Gastroesophageal sphincter (tissue), 4 donors: ENCODE data around the gene MSN. TPM values are rescaled to one million over a fixed set of nuclear protein-coding genes. Genes with fewer than 3 reads are reported as not detected.

Experiments used
- ATAC-seq: fragments of 150-250 bp; one replicate; pipeline ENCODE4 v1.9.1; 2016; ENCODE audit warnings: mild to moderate bottlenecking, moderate library complexity
- H3K27ac ChIP-seq, 4 donors: fragments of 200-600 bp; sonication (generic) in 3 of 4; 1 replicate in 3 of 4; 2 replicates in 1 of 4; pipeline ENCODE4 v1.5.1; 2016 to 2019
- H3K27me3 ChIP-seq: fragments of 200-600 bp; sonication (generic); one replicate; pipeline ENCODE4 v1.5.1; 2019
- H3K36me3 ChIP-seq, 2 donors: fragments of 200-600 bp; sonication (generic); one replicate each; pipeline ENCODE4 v1.5.1; 2019; ENCODE audit warnings: control low read depth in 1 of 2
- H3K4me1 ChIP-seq, 3 donors: fragments of 200-600 bp; sonication (generic); 1 replicate in 2 of 3; 2 replicates in 1 of 3; pipeline ENCODE4 v1.5.1; 2016 to 2019; ENCODE audit warnings: control low read depth in 2 of 3
- H3K4me3 ChIP-seq, 2 donors: fragments of 200-600 bp; sonication (generic); one replicate each; pipeline ENCODE4 v1.5.1; 2019; ENCODE audit warnings: mild to moderate bottlenecking in 1 of 2, moderate library complexity in 1 of 2
- H3K9me3 ChIP-seq, 3 donors: fragments of 200-600 bp; sonication (generic); one replicate each; pipeline ENCODE4 v1.5.1; 2017 to 2019; ENCODE audit warnings: control low read depth in 2 of 3
- CTCF ChIP-seq, 4 experiments: fragments of 200-600 bp in 2 of 4; fragments of 450-650 bp in 2 of 4; sonication (generic) in 1 of 4; IDR thresholded peaks; one replicate each; pipeline ENCODE4 v1.5.1; 2017 to 2019; ENCODE audit warnings: antibody characterized with exemption in 4 of 4, mild to moderate bottlenecking in 2 of 4, moderate library complexity in 2 of 4
- EP300 ChIP-seq: sonication (generic); formaldehyde crosslinking; IDR thresholded peaks from one replicate; pipeline ENCODE4 v1.6.1; 2017; ENCODE audit warnings: antibody characterized with exemption, mild to moderate bottlenecking
- POLR2A ChIP-seq, 2 donors: fragments of 450-650 bp; IDR thresholded peaks; one replicate each; pipeline ENCODE4 v1.6.1; 2017; ENCODE audit warnings: antibody characterized with exemption in 2 of 2, mild to moderate bottlenecking in 2 of 2, moderate library complexity in 1 of 2
- POLR2AphosphoS5 ChIP-seq: sonication (generic); formaldehyde crosslinking; IDR thresholded peaks from one replicate; pipeline ENCODE4 v1.6.1; 2017; ENCODE audit warnings: antibody characterized with exemption
- WGBS, 2 donors: methylation state at CpG; one replicate each; pipeline ENCODE4 v1.1.5; 2018; ENCODE audit warnings: low coverage in 1 of 2; 5-methylcytosine and 5-hydroxymethylcytosine counted together
- total RNA-seq, 4 donors: library from RNA; depleted of rRNA; stranded (reverse); fragments of >200 nt; gene quantifications; one replicate each; pipeline ENCODE4 v1.1.0, GENCODE V29; 2016

MSN gene
- total RNA-seq, 4 donors from 2014 or later = 191 to 355 (median 269) TPM

- no peak for ATAC-seq
- Histone ChIP-seq H3K9me3 (no peaks in the 10 kb centered on the region), H3K4me1 (peaks cover 0 to 11% (median 0%) of the 10 kb centered on the region in 3 donors), H3K36me3 (no peaks in the 10 kb centered on the region), H3K27ac (no peak overlapping the region), H3K27me3 (no peaks in the 10 kb centered on the region), H3K4me3 (no peak overlapping the region)
- TF ChIP-seq EP300 = no peak
- no peak for TF ChIP-seq POLR2A (IDR thresholded peaks at IDR 0.05)
- no peak for TF ChIP-seq POLR2AphosphoS5
- TF ChIP-seq CTCF (IDR thresholded peaks at IDR 0.05) = no peak
Measured at GRCh38 chrX:65658229-65658628, 9.2 kb upstream of the MSN start.

- Histone ChIP-seq H3K4me3 (peak overlapping the region in 1 of 2 donors; percentile 71), H3K27ac (peak overlapping the region; percentile 45 to 95 (median 92)), H3K36me3 (no peaks in the 10 kb centered on the region), H3K4me1 (peaks cover 3 to 36% (median 4%) of the 10 kb centered on the region in 3 donors), H3K9me3 (no peaks in the 10 kb centered on the region), H3K27me3 (no peaks in the 10 kb centered on the region)
- ATAC-seq = no peak
- TF ChIP-seq CTCF (IDR thresholded peaks at IDR 0.05) (no peak), POLR2A (IDR thresholded peaks at IDR 0.05) (no peak)
- WGBS, 2 donors = 38% methylated on average over 1 of the region's 6 CpGs; no CpG with 5 or more reads in 1 of the 2 donors
Measured at GRCh38 chrX:65667157-65667502, 324 bp upstream of the MSN start.

- Histone ChIP-seq H3K27me3 (no peaks in the 10 kb centered on the region), H3K27ac (peak overlapping the region; percentile 89 to 95 (median 92)), H3K4me3 (peak overlapping the region; percentile 71 to 83), H3K36me3 (no peaks in the 10 kb centered on the region), H3K4me1 (peaks cover 6 to 52% (median 15%) of the 10 kb centered on the region in 3 donors), H3K9me3 (no peaks in the 10 kb centered on the region)
- TF ChIP-seq CTCF (IDR thresholded peaks at IDR 0.05) (no peak), POLR2A (IDR thresholded peaks at IDR 0.05) (peak; percentile 14 to 42), POLR2AphosphoS5 (peak; percentile 63)
- WGBS, 2 donors = 0 to 24% methylated on average over 4 to 7 of the region's 13 CpGs
- ATAC-seq = peak; percentile 77
Measured at GRCh38 chrX:65668377-65669310, 1.2 kb downstream of the MSN start.

DNA sequence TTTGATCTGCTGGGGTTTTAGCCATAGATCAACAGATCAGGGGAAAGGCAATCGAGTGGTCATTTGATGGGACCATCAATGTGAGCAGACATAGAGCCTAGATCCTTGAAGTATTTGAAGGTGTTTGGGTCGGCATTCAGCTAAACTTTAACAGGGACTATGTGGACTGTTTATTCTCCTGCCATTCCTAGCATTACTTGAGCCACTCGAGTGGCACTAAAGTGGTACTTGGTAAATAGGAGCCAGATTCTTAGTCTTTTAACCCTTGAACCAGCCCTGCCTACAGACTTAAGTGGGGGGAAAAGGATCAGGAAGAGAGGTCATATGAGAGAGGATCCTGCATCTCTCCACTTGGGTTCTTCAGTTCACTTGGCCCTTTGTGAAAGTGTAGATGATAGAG lies 3.8 kb downstream of the MSN start:
- peaks cover 14 to 78% (median 25%) of the 10 kb centered on the region in 3 donors for H3K4me1 ChIP-seq
- no peak for ATAC-seq
- H3K4me3 ChIP-seq = peak overlapping the region in 1 of 2 donors; percentile 16
- no peaks in the 10 kb centered on the region for H3K9me3 ChIP-seq
- no peaks in the 10 kb centered on the region for H3K36me3 ChIP-seq
- TF ChIP-seq POLR2A (IDR thresholded peaks at IDR 0.05) (no peak), POLR2AphosphoS5 (no peak), CTCF (IDR thresholded peaks at IDR 0.05) (no peak), EP300 (no peak)
- no peaks in the 10 kb centered on the region for H3K27me3 ChIP-seq
- WGBS, 2 donors = 46 to 74% methylated on average over 3 of the region's 3 CpGs
- peak overlapping the region; percentile 59 to 95 (median 70) for H3K27ac ChIP-seq

DNA sequence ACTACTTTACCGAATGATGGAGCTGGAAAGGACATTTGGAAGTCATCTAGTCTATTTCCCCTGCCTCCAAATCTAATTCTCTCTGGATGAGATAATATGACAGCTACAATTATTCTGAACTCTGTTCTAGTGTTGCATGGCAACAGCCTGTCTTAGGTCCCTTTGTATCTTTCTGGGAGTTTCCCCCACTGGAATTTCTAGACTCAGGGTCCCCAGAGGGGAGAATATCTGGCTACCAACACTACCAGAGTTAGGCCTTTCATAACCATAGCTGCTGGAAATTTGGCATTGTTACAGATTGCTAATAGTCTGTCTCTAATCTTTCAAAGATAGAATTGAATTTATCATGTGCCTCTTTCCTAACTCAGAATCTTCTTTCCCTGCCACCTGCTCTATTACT lies 4.5 kb downstream of the MSN start:
- TF ChIP-seq EP300 (no peak), CTCF (IDR thresholded peaks at IDR 0.05) (no peak), POLR2AphosphoS5 (no peak), POLR2A (IDR thresholded peaks at IDR 0.05) (no peak)
- peaks cover 15 to 81% (median 27%) of the 10 kb centered on the region in 3 donors for H3K4me1 ChIP-seq
- H3K36me3 ChIP-seq = no peaks in the 10 kb centered on the region
- WGBS, 2 donors = 0 to 11% methylated on average over 1 of the region's 1 CpG
- no peak for ATAC-seq
- H3K9me3 ChIP-seq = no peaks in the 10 kb centered on the region
- no peaks in the 10 kb centered on the region for H3K27me3 ChIP-seq
- peak overlapping the region in 1 of 2 donors; percentile 16 for H3K4me3 ChIP-seq
- peak overlapping the region; percentile 59 to 95 (median 70) for H3K27ac ChIP-seq
